Spleen (tissue), 11 donors: ENCODE results near the gene CDON. TPM values are rescaled to one million over a fixed set of nuclear protein-coding genes. Genes with fewer than 3 reads are reported as not detected.

ENCODE experiments used
- DNase-seq: peaks from one replicate; pipeline ENCODE4 v3.0.0-alpha.2; 2020
- H3K27ac ChIP-seq, 8 donors: fragments of 200-600 bp; sonication (generic) in 7 of 8; 1 replicate in 4 of 8; 2 replicates in 4 of 8; pipeline versions ENCODE4 v1.5.0 to v1.8.0; 2016 to 2021; ENCODE audit warnings: inconsistent platforms in 4 of 8, mild to moderate bottlenecking in 4 of 8, moderate library complexity in 1 of 8
- H3K27me3 ChIP-seq, 7 donors: fragments of 200-600 bp; sonication (generic) in 6 of 7; replicated peaks in 1 of 7; 1 replicate in 4 of 7; 2 replicates in 3 of 7; pipeline versions ENCODE4 v1.5.0 to v1.8.0; 2016 to 2021; ENCODE audit warnings: inconsistent platforms in 3 of 7, mild to moderate bottlenecking in 1 of 7
- H3K36me3 ChIP-seq, 6 donors: fragments of 200-600 bp; sonication (generic) in 5 of 6; 1 replicate in 4 of 6; 2 replicates in 2 of 6; pipeline versions ENCODE4 v1.5.0 to v1.8.0; 2016 to 2021; ENCODE audit warnings: inconsistent platforms in 2 of 6
- H3K4me1 ChIP-seq, 6 donors: fragments of 200-600 bp; sonication (generic) in 5 of 6; 1 replicate in 3 of 6; 2 replicates in 3 of 6; pipeline versions ENCODE4 v1.5.0 to v1.8.0; 2016 to 2021; ENCODE audit warnings: inconsistent platforms in 3 of 6
- H3K4me3 ChIP-seq, 8 donors: fragments of 200-600 bp; sonication (generic) in 7 of 8; 1 replicate in 4 of 8; 2 replicates in 4 of 8; pipeline versions ENCODE4 v1.5.0 to v1.8.0; 2016 to 2021; ENCODE audit warnings: inconsistent platforms in 4 of 8, mild to moderate bottlenecking in 4 of 8, moderate library complexity in 2 of 8
- H3K9me3 ChIP-seq, 8 donors: fragments of 200-600 bp; sonication (generic) in 7 of 8; 1 replicate in 4 of 8; 2 replicates in 4 of 8; pipeline versions ENCODE4 v1.5.0 to v1.8.0; 2016 to 2021; ENCODE audit warnings: inconsistent platforms in 4 of 8
- POLR2A ChIP-seq, 3 donors: fragments of 450-650 bp; IDR thresholded peaks; one replicate each; pipeline ENCODE4 v1.5.1; 2017; ENCODE audit warnings: antibody characterized with exemption in 3 of 3, mild to moderate bottlenecking in 1 of 3
- POLR2AphosphoS5 ChIP-seq, 3 donors: sonication (generic); formaldehyde crosslinking; IDR thresholded peaks; one replicate each; pipeline ENCODE4 v1.5.1; 2017; ENCODE audit warnings: antibody characterized with exemption in 3 of 3
- WGBS, 5 donors: extraction: QIAGEN DNeasy Blood & Tissue Kit in 3 of 5; methylation state at CpG; one replicate each; pipeline versions ENCODE4 v1.1.5 to v1.1.7; 2013 to 2018; 5-methylcytosine and 5-hydroxymethylcytosine counted together
- intact Hi-C: fragments of 100-400 bp; cut with DNase I; formaldehyde crosslinking; loops from one replicate; pipeline ENCODE4 v1.15.0; 2023; ENCODE audit warnings: low total_unique reads
- polyA plus RNA-seq, 3 donors: library from polyadenylated mRNA; stranded (reverse); fragments of 200-250 nt; gene quantifications; one replicate each; pipeline ENCODE4 v1.2.1, GENCODE V29; 2013
- total RNA-seq, 7 donors: library from RNA; depleted of rRNA in 3 of 7; stranded (reverse); fragments of >200 nt in 3 of 7; fragmentation: NEBNext Ultra II Directional in 4 of 7; extraction: Animal tissue kit (Norgen Biotek cat#: 25700) in 4 of 7; gene quantifications; one replicate each; pipeline versions ENCODE4 v1.1.0 to v1.2.1, GENCODE V29; 2016 to 2021
- TF ChIP-seq, protein P1 (sequence below), 11 experiments: fragments of 200-600 bp in 7 of 11; fragments of 450-650 bp in 4 of 11; sonication (generic) in 4 of 11; IDR thresholded peaks in 8 of 11; conservative IDR thresholded peaks in 3 of 11; 1 replicate in 7 of 11; 2 replicates in 4 of 11; pipeline versions ENCODE4 v1.4.0 to v1.8.0; 2016 to 2021; ENCODE audit warnings: antibody characterized with exemption in 11 of 11, inconsistent platforms in 4 of 11, mild to moderate bottlenecking in 1 of 11
- donor health status: healthy with polysubstance abuse.
- donor health status: DM: no; HTN: no; CAD: no; lungs with moderate emphysema.
- donor health status: DM: no; HTN: no; CAD: no.
- donor health status: Bipolar disorder and iron deficiency.
- donor health status: healthy.
- donor health status: DM: no; HTN: no; CAD: no.
- donor health status: DM: yes; HTN: yes; CAD: no.

CDON gene
- total and polyA plus RNA-seq, 10 donors = 0.30 to 5.3 (median 2.3) TPM

DNA sequence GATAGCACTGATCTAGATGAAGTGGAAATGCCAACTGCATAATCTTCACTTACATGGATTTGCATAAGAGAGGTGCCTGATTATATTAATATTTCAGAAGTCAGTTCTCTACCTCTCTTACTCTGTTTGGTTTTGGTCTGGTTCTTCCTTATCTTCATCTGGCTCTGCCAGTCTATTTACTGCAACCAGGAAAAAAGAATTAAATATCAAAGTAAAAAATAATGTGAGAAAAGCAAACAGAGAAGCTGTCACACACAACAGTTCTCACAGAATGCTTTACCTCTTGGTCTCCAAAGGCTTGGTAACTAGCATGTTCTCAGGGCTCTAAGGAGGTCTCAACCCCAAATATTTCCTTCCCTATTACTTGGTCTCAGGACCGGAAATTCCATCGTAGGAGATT lies 110.1 kb downstream of the CDON start:
- no peak for DNase-seq
- Histone ChIP-seq H3K27me3 (peaks cover 0 to 24% (median 0%) of the 10 kb centered on the region in 7 donors), H3K36me3 (no peaks in the 10 kb centered on the region), H3K27ac (no peak overlapping the region), H3K9me3 (no peaks in the 10 kb centered on the region), H3K4me3 (peak overlapping the region in 2 of 8 donors; percentile 35 to 39), H3K4me1 (peaks cover 0 to 4% (median 0%) of the 10 kb centered on the region in 6 donors)
- intact Hi-C loops = no loop called here
- WGBS, 5 donors = 31 to 79% (median 67%) methylated on average over 2 of the region's 2 CpGs
- no peak for TF ChIP-seq POLR2AphosphoS5 (IDR thresholded peaks at IDR 0.05)
- TF ChIP-seq, protein P1, sequence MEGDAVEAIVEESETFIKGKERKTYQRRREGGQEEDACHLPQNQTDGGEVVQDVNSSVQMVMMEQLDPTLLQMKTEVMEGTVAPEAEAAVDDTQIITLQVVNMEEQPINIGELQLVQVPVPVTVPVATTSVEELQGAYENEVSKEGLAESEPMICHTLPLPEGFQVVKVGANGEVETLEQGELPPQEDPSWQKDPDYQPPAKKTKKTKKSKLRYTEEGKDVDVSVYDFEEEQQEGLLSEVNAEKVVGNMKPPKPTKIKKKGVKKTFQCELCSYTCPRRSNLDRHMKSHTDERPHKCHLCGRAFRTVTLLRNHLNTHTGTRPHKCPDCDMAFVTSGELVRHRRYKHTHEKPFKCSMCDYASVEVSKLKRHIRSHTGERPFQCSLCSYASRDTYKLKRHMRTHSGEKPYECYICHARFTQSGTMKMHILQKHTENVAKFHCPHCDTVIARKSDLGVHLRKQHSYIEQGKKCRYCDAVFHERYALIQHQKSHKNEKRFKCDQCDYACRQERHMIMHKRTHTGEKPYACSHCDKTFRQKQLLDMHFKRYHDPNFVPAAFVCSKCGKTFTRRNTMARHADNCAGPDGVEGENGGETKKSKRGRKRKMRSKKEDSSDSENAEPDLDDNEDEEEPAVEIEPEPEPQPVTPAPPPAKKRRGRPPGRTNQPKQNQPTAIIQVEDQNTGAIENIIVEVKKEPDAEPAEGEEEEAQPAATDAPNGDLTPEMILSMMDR (IDR thresholded peaks at IDR 0.05 in 8 of 11, conservative IDR thresholded peaks at IDR 0.05 in 3 of 11) = no peak
- no peak for TF ChIP-seq POLR2A (IDR thresholded peaks at IDR 0.05)

DNA sequence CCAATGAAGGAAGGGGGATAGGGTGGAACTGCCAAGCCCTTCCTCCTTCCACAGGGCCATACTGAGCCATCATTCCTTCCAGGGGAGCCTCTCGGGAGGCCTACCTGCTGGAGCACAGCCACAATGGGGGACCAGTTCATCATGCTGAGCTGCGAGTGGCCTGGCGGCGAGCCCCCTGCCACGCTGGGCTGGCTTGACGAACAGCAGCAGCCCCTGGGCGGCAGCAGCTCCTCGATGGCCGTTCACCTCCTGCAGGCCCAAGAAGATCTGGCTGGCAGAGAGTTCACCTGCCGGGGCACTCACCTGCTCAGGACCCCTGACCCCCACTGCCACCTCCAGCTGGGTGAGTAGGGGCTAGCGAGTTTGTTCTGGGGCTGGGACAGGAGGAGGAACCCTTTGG lies 110.9 kb downstream of the CDON start:
- H3K27me3 ChIP-seq = peaks cover 0 to 24% (median 0%) of the 10 kb centered on the region in 7 donors
- H3K9me3 ChIP-seq = no peaks in the 10 kb centered on the region
- TF ChIP-seq, protein P1 (IDR thresholded peaks at IDR 0.05 in 8 of 11, conservative IDR thresholded peaks at IDR 0.05 in 3 of 11) = no peak
- no peak for TF ChIP-seq POLR2AphosphoS5 (IDR thresholded peaks at IDR 0.05)
- TF ChIP-seq POLR2A (IDR thresholded peaks at IDR 0.05) = no peak
- peak; percentile 58 for DNase-seq
- peaks cover 0 to 4% (median 0%) of the 10 kb centered on the region in 6 donors for H3K4me1 ChIP-seq
- H3K36me3 ChIP-seq = no peaks in the 10 kb centered on the region
- WGBS, 5 donors = 58 to 73% (median 64%) methylated on average over 11 of the region's 11 CpGs
- peak overlapping the region in 2 of 8 donors; percentile 35 to 42 for H3K4me3 ChIP-seq
- peak overlapping the region in 4 of 8 donors; percentile 38 to 63 (median 54) for H3K27ac ChIP-seq
- intact Hi-C loops = no loop called here

DNA sequence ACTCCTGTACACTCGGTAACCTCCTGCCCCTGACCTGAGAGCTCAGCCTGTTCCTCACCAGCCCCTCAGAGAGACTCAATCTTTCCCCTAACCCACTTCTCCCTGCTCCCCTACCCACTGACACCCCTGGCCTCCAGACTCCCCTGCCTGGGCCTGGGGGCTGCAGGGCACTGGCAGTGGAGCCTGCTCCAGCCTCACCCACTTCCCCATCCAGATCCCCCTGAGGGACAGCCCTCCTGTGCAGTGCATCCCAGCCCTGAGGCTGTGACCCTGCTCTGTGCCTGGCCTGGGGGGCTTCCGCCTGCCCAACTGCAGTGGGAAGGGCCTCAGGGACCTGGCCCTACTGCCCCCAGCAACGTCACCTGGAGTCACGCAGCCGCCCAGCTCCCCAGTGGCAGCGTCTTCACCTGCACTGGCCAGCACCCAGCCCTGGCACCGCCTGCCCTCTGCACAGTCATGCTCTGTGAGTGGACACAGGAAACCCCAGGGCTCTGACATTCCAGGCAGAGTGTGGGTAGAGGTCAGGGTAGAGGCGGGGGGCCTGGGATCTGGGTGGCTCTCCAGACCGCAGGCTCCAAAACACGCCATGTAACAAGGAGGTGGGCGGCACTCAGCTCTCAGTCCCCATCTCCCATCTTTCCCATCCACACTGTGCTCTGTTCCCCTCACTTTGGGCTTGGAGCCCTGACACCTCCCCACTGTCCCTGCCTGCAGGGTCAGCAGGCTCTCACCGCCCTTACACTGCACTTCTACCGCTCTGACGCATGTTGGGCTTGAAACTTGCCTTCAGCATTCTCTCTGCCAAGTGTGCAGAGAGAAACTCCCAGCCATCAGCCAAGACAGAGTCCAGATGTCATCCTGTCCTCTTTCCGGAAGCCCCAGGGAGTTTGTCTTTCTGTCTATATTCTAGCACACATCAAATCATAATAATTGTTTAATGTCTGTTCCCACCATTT lies 111.7 kb downstream of the CDON start:
- H3K36me3 ChIP-seq = no peaks in the 10 kb centered on the region
- H3K27ac ChIP-seq = peak overlapping the region in 4 of 8 donors; percentile 18 to 63 (median 47)
- H3K9me3 ChIP-seq = no peaks in the 10 kb centered on the region
- 74 to 86% (median 78%) methylated on average over 9 to 15 of the region's 15 CpGs for WGBS, 5 donors
- TF ChIP-seq POLR2A (IDR thresholded peaks at IDR 0.05) (no peak), POLR2AphosphoS5 (IDR thresholded peaks at IDR 0.05) (peak; percentile 46 to 82 (median 82))
- H3K4me1 ChIP-seq = peaks cover 0 to 4% (median 0%) of the 10 kb centered on the region in 6 donors
- H3K27me3 ChIP-seq = peaks cover 0 to 27% (median 0%) of the 10 kb centered on the region in 7 donors
- H3K4me3 ChIP-seq = peak overlapping the region in 1 of 8 donors; percentile 42
- DNase-seq = peak; percentile 64
- intact Hi-C loops = no loop called here

GRCh38 chr11:125950178-125950490 lies 112.5 kb downstream of the CDON start:
- Histone ChIP-seq H3K9me3 (no peaks in the 10 kb centered on the region), H3K36me3 (no peaks in the 10 kb centered on the region), H3K27me3 (peaks cover 0 to 30% (median 0%) of the 10 kb centered on the region in 7 donors), H3K4me3 (no peak overlapping the region), H3K4me1 (peaks cover 0 to 4% (median 0%) of the 10 kb centered on the region in 6 donors), H3K27ac (no peak overlapping the region)
- 83 to 93% (median 93%) methylated on average over 10 to 11 of the region's 11 CpGs for WGBS, 5 donors
- DNase-seq = peak; percentile 71
- intact Hi-C loops = no loop called here
- no peak for TF ChIP-seq POLR2AphosphoS5 (IDR thresholded peaks at IDR 0.05)
- TF ChIP-seq, protein P1 (IDR thresholded peaks at IDR 0.05 in 8 of 11, conservative IDR thresholded peaks at IDR 0.05 in 3 of 11) = no peak
- no peak for TF ChIP-seq POLR2A (IDR thresholded peaks at IDR 0.05)
